ENCODE measurements around the gene SLC36A1.

DNA sequence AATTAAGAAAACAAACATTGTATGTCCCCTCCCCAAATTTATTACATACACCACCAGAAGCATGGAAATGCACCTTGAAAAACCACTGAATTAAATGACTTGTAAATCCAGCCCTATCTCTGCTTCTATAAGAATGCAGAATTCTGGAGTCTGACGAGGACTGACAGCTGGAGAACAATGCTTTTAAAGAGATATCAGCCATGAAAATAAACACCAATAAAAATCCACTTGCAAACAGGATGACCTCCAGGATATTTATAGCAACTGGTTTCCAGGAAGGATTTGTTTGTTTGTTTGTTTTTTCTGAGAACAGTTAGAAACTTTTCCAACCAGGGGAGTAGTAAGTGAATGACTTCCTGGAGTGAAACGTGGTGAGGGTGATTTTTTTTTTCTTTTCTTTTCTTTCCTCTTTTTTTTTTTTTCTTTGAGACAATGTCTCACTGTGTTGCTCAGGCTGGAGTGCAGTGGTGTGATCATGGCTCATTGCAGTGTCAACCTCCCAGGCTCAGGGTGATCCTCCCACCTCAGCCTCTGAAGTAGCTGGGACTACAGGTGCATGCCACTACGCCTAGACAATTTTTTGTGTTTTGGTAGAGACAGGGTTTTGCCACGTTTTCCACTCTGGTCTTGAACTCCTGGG lies 38.7 kb upstream of the SLC36A1 start:
- TF ChIP-seq EZH2 (IDR thresholded peaks at IDR 0.05; ENCODE audit: borderline replicate concordance, low read depth, low read length, severe bottlenecking) (no peak), CTCF (IDR thresholded peaks at IDR 0.05; ENCODE audit: extremely low read depth in 1 of 2, insufficient read depth in 1 of 2, low read depth in 1 of 2, low read length in 2 of 2) (no peak), POLR2AphosphoS5 (IDR thresholded peaks at IDR 0.05; ENCODE audit: insufficient read depth, low read depth, low read length) (no peak), POLR2A (IDR thresholded peaks at IDR 0.05; ENCODE audit: low read depth, low read length) (no peak), JUN (IDR thresholded peaks at IDR 0.05; ENCODE audit: borderline replicate concordance, insufficient read depth, insufficient read length, low read depth) (no peak), MAX (IDR thresholded peaks at IDR 0.05; ENCODE audit: insufficient read depth, insufficient read length) (no peak), GATA2 (IDR thresholded peaks at IDR 0.05; ENCODE audit: insufficient read depth, insufficient read length, low read depth, low read length) (no peak), FOS (IDR thresholded peaks at IDR 0.05; ENCODE audit: borderline replicate concordance, insufficient read depth, low read length) (no peak)

All from endothelial cell of umbilical vein (primary cell).